HepG2 (cell line): ENCODE results near the gene OGT. TPM values are rescaled to one million over a fixed set of nuclear protein-coding genes. Genes with fewer than 3 reads are reported as not detected.

Source experiments
- CBX5 ChIP-seq: sonication (generic); formaldehyde crosslinking; IDR thresholded peaks from 2 replicates; pipeline ENCODE4 v1.4.0; 2020; ENCODE audit warnings: missing genetic modification reagents, borderline replicate concordance
- NR1H2 ChIP-seq: sonication (generic); formaldehyde crosslinking; IDR thresholded peaks from 2 replicates; pipeline ENCODE4 v1.8.1; 2022; ENCODE audit warnings: low read depth, missing genetic modification reagents, borderline replicate concordance
- NR2C2 ChIP-seq: sonication (generic); formaldehyde crosslinking; IDR thresholded peaks from 2 replicates; pipeline ENCODE4 v1.4.0; 2020; ENCODE audit warnings: missing genetic modification reagents, mild to moderate bottlenecking, moderate library complexity, borderline replicate concordance
- NR3C1 ChIP-seq: sonication (generic); formaldehyde crosslinking; IDR thresholded peaks from 2 replicates; pipeline ENCODE4 v1.4.0; 2020; ENCODE audit warnings: missing genetic modification reagents
- RBM39 ChIP-seq: fragments of 200-400 bp; formaldehyde crosslinking; IDR thresholded peaks from one replicate; pipeline ENCODE4 v1.6.1; 2018; ENCODE audit warnings: antibody characterized with exemption, mild to moderate bottlenecking, low read depth, low read length; ENCODE audit not compliant: poor library complexity, severe bottlenecking
- RFXAP ChIP-seq: sonication (generic); formaldehyde crosslinking; IDR thresholded peaks from 2 replicates; pipeline ENCODE4 v1.4.0; 2020; ENCODE audit warnings: missing genetic modification reagents, borderline replicate concordance
- THAP11 ChIP-seq: IDR thresholded peaks from 2 replicates; pipeline ENCODE4 v1.6.1; 2016; ENCODE audit warnings: missing biosample characterization, missing genetic modification reagents
- ZFP41 ChIP-seq: sonication (generic); formaldehyde crosslinking; IDR thresholded peaks from 2 replicates; pipeline ENCODE4 v1.4.0; 2020; ENCODE audit warnings: mild to moderate bottlenecking, missing genetic modification reagents, borderline replicate concordance
- ZNF431 ChIP-seq: sonication (generic); formaldehyde crosslinking; IDR thresholded peaks from 2 replicates; pipeline ENCODE4 v1.9.0; 2022; ENCODE audit warnings: missing genetic modification reagents, low read depth, mild to moderate bottlenecking, borderline replicate concordance
- ZNF550 ChIP-seq: sonication (generic); formaldehyde crosslinking; IDR thresholded peaks from 2 replicates; pipeline ENCODE4 v1.4.0; 2020; ENCODE audit warnings: mild to moderate bottlenecking, missing genetic modification reagents, borderline replicate concordance
- ZNF674 ChIP-seq: sonication (generic); formaldehyde crosslinking; IDR thresholded peaks from 2 replicates; pipeline ENCODE4 v1.5.0; 2020; ENCODE audit warnings: low read depth, mild to moderate bottlenecking, missing genetic modification reagents
- ZNF724P ChIP-seq: sonication (generic); formaldehyde crosslinking; IDR thresholded peaks from 2 replicates; pipeline ENCODE4 v1.8.0; 2022; ENCODE audit warnings: missing genetic modification reagents, borderline replicate concordance
- ZSCAN12 ChIP-seq: sonication (generic); formaldehyde crosslinking; IDR thresholded peaks from 2 replicates; pipeline ENCODE4 v1.9.0; 2021; ENCODE audit warnings: mild to moderate bottlenecking, missing genetic modification reagents
- polyA plus RNA-seq, 8 experiments: library from polyadenylated mRNA; depleted of rRNA in 3 of 8; stranded (reverse) in 7 of 8; unstranded in 1 of 8; fragments of >200 nt; fragmentation: Illumina TruSeq in 4 of 8; extraction: Trizol in 4 of 8; gene quantifications; 2 replicates each; pipeline versions ENCODE4 v1.2.1 to v1.2.3, GENCODE V29; 2011 to 2016; ENCODE audit warnings: low read depth in 4 of 8, missing spikeins in 1 of 8, mixed read lengths in 1 of 8; ENCODE audit not compliant: insufficient read depth in 1 of 8
- total RNA-seq, 5 experiments: library from RNA; depleted of rRNA; stranded (reverse); fragments of >200 nt; fragmentation: Illumina TruSeq; extraction: Trizol; gene quantifications; 2 replicates each; pipeline ENCODE4 v1.2.3, GENCODE V29; 2016; ENCODE audit warnings: low read depth in 1 of 5
- TF ChIP-seq, protein P1 (sequence below): IDR thresholded peaks from 2 replicates; pipeline ENCODE4 v1.6.1; 2012; ENCODE audit warnings: low read length, improper control_type of control experiment
- TF ChIP-seq, protein P2 (sequence below): IDR thresholded peaks from 2 replicates; pipeline ENCODE4 v1.6.1; 2016; ENCODE audit warnings: mild to moderate bottlenecking, missing biosample characterization, missing genetic modification reagents
- TF ChIP-seq, protein P3 (sequence below): sonication (generic); formaldehyde crosslinking; IDR thresholded peaks from 2 replicates; pipeline ENCODE4 v1.5.0; 2020; ENCODE audit warnings: missing genetic modification reagents, mild to moderate bottlenecking, borderline replicate concordance
- TF ChIP-seq, protein P4 (sequence below): sonication (generic); formaldehyde crosslinking; IDR thresholded peaks from 2 replicates; pipeline ENCODE4 v1.5.0; 2020; ENCODE audit warnings: mild to moderate bottlenecking, missing genetic modification reagents
- TF ChIP-seq, protein P5 (sequence below): conservative IDR thresholded peaks from 2 replicates; pipeline ENCODE4 v1.6.1; 2018; ENCODE audit warnings: missing genetic modification reagents

Gene OGT
- total and polyA plus RNA-seq, 2 of the 13 experiments (the other 11 are each of a cell fraction or from before 2014, with no cell fraction given), result 71.7 to 463 TPM

DNA sequence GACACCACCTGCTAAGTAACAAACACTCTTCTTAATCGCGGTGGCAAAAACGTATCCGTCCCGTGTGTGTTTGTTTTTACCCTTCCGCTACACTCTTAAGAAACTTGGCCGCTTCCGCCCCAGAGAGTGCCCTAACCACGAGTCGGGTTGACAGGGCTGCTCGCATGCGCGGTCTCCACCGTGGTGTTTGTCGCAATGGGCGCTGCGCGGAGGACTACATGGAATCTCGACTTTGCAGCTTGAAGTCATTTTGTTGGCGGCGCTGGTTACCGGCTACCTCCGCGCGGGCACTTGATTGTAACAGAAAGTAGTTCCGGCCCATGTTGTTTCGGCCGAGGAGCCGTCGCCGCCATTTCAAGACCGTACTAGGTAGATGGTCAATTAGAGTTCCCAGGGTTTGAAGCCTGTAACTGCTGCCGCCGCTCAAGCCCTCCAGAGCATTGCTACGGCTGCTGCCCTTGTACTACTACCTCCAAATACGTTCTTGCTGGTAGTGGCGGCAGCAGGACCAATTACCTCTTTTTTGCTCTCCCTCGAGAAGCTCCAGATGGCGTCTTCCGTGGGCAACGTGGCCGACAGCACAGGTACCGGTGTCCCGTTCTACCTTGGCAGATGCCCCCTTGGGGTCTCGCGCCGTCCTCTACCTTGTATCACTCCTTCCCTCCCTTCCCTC lies at the start of gene OGT (continued):
- TF ChIP-seq ZNF431 (CRISPR knock-in tag), result no peak
- peak; percentile 50 for TF ChIP-seq RBM39
- peak; percentile 82 for TF ChIP-seq RFXAP (CRISPR knock-in tag)
- TF ChIP-seq, protein P1, sequence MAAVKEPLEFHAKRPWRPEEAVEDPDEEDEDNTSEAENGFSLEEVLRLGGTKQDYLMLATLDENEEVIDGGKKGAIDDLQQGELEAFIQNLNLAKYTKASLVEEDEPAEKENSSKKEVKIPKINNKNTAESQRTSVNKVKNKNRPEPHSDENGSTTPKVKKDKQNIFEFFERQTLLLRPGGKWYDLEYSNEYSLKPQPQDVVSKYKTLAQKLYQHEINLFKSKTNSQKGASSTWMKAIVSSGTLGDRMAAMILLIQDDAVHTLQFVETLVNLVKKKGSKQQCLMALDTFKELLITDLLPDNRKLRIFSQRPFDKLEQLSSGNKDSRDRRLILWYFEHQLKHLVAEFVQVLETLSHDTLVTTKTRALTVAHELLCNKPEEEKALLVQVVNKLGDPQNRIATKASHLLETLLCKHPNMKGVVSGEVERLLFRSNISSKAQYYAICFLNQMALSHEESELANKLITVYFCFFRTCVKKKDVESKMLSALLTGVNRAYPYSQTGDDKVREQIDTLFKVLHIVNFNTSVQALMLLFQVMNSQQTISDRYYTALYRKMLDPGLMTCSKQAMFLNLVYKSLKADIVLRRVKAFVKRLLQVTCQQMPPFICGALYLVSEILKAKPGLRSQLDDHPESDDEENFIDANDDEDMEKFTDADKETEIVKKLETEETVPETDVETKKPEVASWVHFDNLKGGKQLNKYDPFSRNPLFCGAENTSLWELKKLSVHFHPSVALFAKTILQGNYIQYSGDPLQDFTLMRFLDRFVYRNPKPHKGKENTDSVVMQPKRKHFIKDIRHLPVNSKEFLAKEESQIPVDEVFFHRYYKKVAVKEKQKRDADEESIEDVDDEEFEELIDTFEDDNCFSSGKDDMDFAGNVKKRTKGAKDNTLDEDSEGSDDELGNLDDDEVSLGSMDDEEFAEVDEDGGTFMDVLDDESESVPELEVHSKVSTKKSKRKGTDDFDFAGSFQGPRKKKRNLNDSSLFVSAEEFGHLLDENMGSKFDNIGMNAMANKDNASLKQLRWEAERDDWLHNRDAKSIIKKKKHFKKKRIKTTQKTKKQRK, result no peak
- TF ChIP-seq NR1H2 (CRISPR knock-in tag), result no peak
- 0 out of 2 replicates have a peak, but pooled peaks have one; percentile 61 for TF ChIP-seq CBX5 (CRISPR knock-in tag)
- TF ChIP-seq, protein P2, sequence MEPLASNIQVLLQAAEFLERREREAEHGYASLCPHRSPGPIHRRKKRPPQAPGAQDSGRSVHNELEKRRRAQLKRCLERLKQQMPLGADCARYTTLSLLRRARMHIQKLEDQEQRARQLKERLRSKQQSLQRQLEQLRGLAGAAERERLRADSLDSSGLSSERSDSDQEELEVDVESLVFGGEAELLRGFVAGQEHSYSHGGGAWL (CRISPR knock-in tag), result no peak; the same call in 1 of the 2 replicates
- TF ChIP-seq NR3C1, result no peak
- TF ChIP-seq THAP11 (CRISPR knock-in tag), result peak; percentile 81
- no peak for TF ChIP-seq ZNF724P (CRISPR knock-in tag)
- TF ChIP-seq, protein P3, sequence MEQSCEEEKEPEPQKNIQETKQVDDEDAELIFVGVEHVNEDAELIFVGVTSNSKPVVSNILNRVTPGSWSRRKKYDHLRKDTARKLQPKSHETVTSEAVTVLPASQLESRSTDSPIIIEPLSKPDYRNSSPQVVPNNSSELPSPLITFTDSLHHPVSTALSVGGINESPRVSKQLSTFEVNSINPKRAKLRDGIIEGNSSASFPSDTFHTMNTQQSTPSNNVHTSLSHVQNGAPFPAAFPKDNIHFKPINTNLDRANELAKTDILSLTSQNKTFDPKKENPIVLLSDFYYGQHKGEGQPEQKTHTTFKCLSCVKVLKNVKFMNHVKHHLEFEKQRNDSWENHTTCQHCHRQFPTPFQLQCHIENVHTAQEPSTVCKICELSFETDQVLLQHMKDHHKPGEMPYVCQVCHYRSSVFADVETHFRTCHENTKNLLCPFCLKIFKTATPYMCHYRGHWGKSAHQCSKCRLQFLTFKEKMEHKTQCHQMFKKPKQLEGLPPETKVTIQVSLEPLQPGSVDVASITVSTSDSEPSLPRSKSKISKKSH (CRISPR knock-in tag), result no peak
- TF ChIP-seq NR2C2, result peak; percentile 27; the same call in 1 of the 2 replicates
- 0 out of 2 replicates have a peak, but pooled peaks have one; percentile 32 for TF ChIP-seq ZSCAN12
- TF ChIP-seq ZNF550 (CRISPR knock-in tag), result no peak
- no peak for TF ChIP-seq ZFP41
- TF ChIP-seq, protein P4, sequence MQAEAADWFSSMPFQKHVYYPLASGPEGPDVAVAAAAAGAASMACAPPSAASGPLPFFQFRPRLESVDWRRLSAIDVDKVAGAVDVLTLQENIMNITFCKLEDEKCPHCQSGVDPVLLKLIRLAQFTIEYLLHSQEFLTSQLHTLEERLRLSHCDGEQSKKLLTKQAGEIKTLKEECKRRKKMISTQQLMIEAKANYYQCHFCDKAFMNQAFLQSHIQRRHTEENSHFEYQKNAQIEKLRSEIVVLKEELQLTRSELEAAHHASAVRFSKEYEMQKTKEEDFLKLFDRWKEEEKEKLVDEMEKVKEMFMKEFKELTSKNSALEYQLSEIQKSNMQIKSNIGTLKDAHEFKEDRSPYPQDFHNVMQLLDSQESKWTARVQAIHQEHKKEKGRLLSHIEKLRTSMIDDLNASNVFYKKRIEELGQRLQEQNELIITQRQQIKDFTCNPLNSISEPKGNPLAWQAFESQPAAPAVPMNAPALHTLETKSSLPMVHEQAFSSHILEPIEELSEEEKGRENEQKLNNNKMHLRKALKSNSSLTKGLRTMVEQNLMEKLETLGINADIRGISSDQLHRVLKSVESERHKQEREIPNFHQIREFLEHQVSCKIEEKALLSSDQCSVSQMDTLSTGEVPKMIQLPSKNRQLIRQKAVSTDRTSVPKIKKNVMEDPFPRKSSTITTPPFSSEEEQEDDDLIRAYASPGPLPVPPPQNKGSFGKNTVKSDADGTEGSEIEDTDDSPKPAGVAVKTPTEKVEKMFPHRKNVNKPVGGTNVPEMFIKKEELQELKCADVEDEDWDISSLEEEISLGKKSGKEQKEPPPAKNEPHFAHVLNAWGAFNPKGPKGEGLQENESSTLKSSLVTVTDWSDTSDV (CRISPR knock-in tag), result no peak
- no peak for TF ChIP-seq ZNF674 (CRISPR knock-in tag)
- TF ChIP-seq, protein P5, sequence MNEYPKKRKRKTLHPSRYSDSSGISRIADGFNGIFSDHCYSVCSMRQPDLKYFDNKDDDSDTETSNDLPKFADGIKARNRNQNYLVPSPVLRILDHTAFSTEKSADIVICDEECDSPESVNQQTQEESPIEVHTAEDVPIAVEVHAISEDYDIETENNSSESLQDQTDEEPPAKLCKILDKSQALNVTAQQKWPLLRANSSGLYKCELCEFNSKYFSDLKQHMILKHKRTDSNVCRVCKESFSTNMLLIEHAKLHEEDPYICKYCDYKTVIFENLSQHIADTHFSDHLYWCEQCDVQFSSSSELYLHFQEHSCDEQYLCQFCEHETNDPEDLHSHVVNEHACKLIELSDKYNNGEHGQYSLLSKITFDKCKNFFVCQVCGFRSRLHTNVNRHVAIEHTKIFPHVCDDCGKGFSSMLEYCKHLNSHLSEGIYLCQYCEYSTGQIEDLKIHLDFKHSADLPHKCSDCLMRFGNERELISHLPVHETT (CRISPR knock-in tag), result 0 out of 2 replicates have a peak, but pooled peaks have one; percentile 48
